Left cardiac atrium (tissue), 4 donors: Measurements from ENCODE around the gene GAL3ST1. TPM values are rescaled to one million over a fixed set of nuclear protein-coding genes. Genes with fewer than 3 reads are reported as not detected.
"Not testable (repeated sequence)": the region's sequence is repeated elsewhere in the genome, so short reads cannot be mapped to it uniquely, and the experiment has no call there.

Source experiments
- ATAC-seq, 2 donors: fragments of 200-7000 bp; cut with Tn5 transposase; one replicate each; pipeline ENCODE4 v1.9.1; 2020; ENCODE audit warnings: mild to moderate bottlenecking in 2 of 2, moderate library complexity in 2 of 2
- DNase-seq: peaks from one replicate; pipeline ENCODE4 v3.0.0-alpha.2; 2020
- intact Hi-C, 2 donors: fragments of 100-400 bp; cut with DNase I; formaldehyde crosslinking; loops; one replicate each; pipeline versions ENCODE4 v1.14.1 to v1.15.1; 2022 to 2023
- total RNA-seq, 2 donors: library from RNA; stranded (reverse); fragmentation: NEBNext Ultra II Directional; extraction: Animal tissue kit (Norgen Biotek cat#: 25700); gene quantifications; one replicate each; pipeline ENCODE4 v1.2.1, GENCODE V29; 2021
- donor health status: DM: no; HTN: yes; CAD: no.
- donor health status: DM: no; HTN: yes; CAD: no; lungs with severe emphysema.
- donor health status: DM: yes; HTN: yes; CAD: no.
- donor health status: Dilated cardiomyopathy.

GAL3ST1 gene
- total RNA-seq, 2 donors from 2014 or later, result 0.29 to 0.39 TPM

- DNase-seq (no peak), ATAC-seq (no peak)
- intact Hi-C loops, result no loop called here
These were observed 27.0 kb upstream of the GAL3ST1 start for GRCh38 chr22:30601464-30601863.

- intact Hi-C loops, result no loop called here
- ATAC-seq, result no peak
- no peak for DNase-seq
These were observed 26.5 kb upstream of the GAL3ST1 start for GRCh38 chr22:30600921-30601320.

- ATAC-seq, result no peak
- DNase-seq, result no peak
- intact Hi-C loops, result no loop called here
These were observed 24.5 kb upstream of the GAL3ST1 start for GRCh38 chr22:30598986-30599385.

GRCh38 chr22:30596886-30597285 is 22.4 kb upstream of the GAL3ST1 start:
- intact Hi-C loops, result no loop called here
- ATAC-seq, result no peak
- DNase-seq, result no peak

- intact Hi-C loops, result no loop called here
- DNase-seq, result no peak
- no peak for ATAC-seq
These were observed 21.7 kb upstream of the GAL3ST1 start for GRCh38 chr22:30596199-30596598.

GRCh38 chr22:30592360-30592713 is 17.9 kb upstream of the GAL3ST1 start:
- ATAC-seq, intact Hi-C loops, DNase-seq: not testable (repeated sequence)

GRCh38 chr22:30591588-30592359 is 17.3 kb upstream of the GAL3ST1 start, which contains the start of gene PES1:
Gene PES1, minus strand, starts transcription at chr22:30591910. Its CDS starts 77 bp downstream, at chr22:30591833.
- intact Hi-C loops, result no loop called here
- ATAC-seq (peak; percentile 100), DNase-seq (peak; percentile 96)

- DNase-seq, result no peak
- no peak for ATAC-seq
- intact Hi-C loops, result no loop called here
These were observed 16.7 kb upstream of the GAL3ST1 start for GRCh38 chr22:30591191-30591587.

- DNase-seq (no peak), ATAC-seq (no peak)
- intact Hi-C loops, result no loop called here
These were observed 11.9 kb upstream of the GAL3ST1 start for GRCh38 chr22:30586414-30586813.

- DNase-seq (no peak), ATAC-seq (no peak)
- intact Hi-C loops, result no loop called here
These were observed 10.0 kb upstream of the GAL3ST1 start for GRCh38 chr22:30584441-30584840.

GRCh38 chr22:30582788-30583545 is 8.5 kb upstream of the GAL3ST1 start:
- DNase-seq (no peak), ATAC-seq (peak in 1 of 2 donors; percentile 24)
- intact Hi-C loops, result no loop called here

GRCh38 chr22:30582051-30582450 is 7.6 kb upstream of the GAL3ST1 start:
- no peak for DNase-seq
- ATAC-seq, result peak in 1 of 2 donors; percentile 13
- intact Hi-C loops, result no loop called here

GRCh38 chr22:30580896-30581295 is 6.4 kb upstream of the GAL3ST1 start:
- intact Hi-C loops, result no loop called here
- ATAC-seq (no peak), DNase-seq (no peak)

GRCh38 chr22:30578481-30578880 is 4.0 kb upstream of the GAL3ST1 start:
- ATAC-seq (no peak), DNase-seq (no peak)
- intact Hi-C loops, result no loop called here

GRCh38 chr22:30575859-30576258 is 1.4 kb upstream of the GAL3ST1 start:
- intact Hi-C loops, result no loop called here
- DNase-seq, result no peak
- no peak for ATAC-seq

- ATAC-seq (peak; percentile 76 to 88), DNase-seq (peak; percentile 61)
- intact Hi-C loops, result no loop called here
These were observed 669 bp upstream of the GAL3ST1 start for GRCh38 chr22:30574997-30575671.

- intact Hi-C loops, result no loop called here
- ATAC-seq (peak in 1 of 2 donors; percentile 11), DNase-seq (no peak)
These were observed 821 bp downstream of the GAL3ST1 start for GRCh38 chr22:30573594-30574094.

- ATAC-seq, result no peak
- no peak for DNase-seq
- intact Hi-C loops, result no loop called here
These were observed 1.4 kb downstream of the GAL3ST1 start for GRCh38 chr22:30572840-30573593.

GRCh38 chr22:30572210-30572609 is 2.3 kb downstream of the GAL3ST1 start:
- intact Hi-C loops, result no loop called here

More at GRCh38 chr22:30572210-30572609, 2.3 kb downstream of the GAL3ST1 start:
- ATAC-seq (no peak), DNase-seq (no peak)
